Lung microvascular endothelial cell (primary cell): ENCODE data around the gene UBN1. TPM values are rescaled to one million over a fixed set of nuclear protein-coding genes. Genes with fewer than 3 reads are reported as not detected.

Source experiments
- DNase-seq, 2 donors: peaks; one replicate each; pipeline versions ENCODE4 v3.0.0 to v3.0.0-alpha.2; 2010; ENCODE audit warnings: low read depth in 2 of 2
- total RNA-seq: library from RNA; depleted of rRNA; stranded (reverse); fragments of >200 nt; gene quantifications from 2 replicates; pipeline ENCODE4 v1.2.1, GENCODE V29; 2014

The UBN1 gene
- total RNA-seq, 1 donor from 2014 or later = 23.8 TPM

- DNase-seq = no peak
These were observed 13.6 kb downstream of the UBN1 start for GRCh38 chr16:4860727-4861342.

GRCh38 chr16:4862639-4863038, 15.4 kb downstream of the UBN1 start:
- DNase-seq = peak in 1 of 2 donors; percentile 50

DNA sequence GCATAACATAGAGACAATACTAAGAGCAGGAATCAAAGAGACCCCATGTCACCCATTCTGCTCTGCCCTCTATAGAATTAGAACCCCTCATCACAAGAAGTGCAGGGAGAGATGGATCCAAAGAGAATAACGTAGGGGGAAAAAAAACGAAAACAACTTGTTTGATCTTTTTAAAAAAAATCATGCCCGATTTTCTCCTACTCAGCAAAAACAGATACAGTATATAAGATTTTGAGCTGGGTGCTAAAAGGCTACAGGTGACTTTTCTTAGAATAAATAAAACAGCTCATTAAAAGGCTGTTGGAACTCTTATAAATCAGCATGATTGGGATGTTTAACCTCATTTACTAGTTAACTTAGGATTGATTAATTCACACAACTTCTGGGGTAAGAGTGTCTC, 17.4 kb downstream of the UBN1 start:
- no peak for DNase-seq

GRCh38 chr16:4865231-4865860, 18.1 kb downstream of the UBN1 start:
- no peak for DNase-seq

GRCh38 chr16:4866586-4866985, 19.3 kb downstream of the UBN1 start:
- DNase-seq = no peak

GRCh38 chr16:4868026-4868425, 20.7 kb downstream of the UBN1 start:
- no peak for DNase-seq

GRCh38 chr16:4868535-4868934, 21.3 kb downstream of the UBN1 start:
- no peak for DNase-seq

DNA sequence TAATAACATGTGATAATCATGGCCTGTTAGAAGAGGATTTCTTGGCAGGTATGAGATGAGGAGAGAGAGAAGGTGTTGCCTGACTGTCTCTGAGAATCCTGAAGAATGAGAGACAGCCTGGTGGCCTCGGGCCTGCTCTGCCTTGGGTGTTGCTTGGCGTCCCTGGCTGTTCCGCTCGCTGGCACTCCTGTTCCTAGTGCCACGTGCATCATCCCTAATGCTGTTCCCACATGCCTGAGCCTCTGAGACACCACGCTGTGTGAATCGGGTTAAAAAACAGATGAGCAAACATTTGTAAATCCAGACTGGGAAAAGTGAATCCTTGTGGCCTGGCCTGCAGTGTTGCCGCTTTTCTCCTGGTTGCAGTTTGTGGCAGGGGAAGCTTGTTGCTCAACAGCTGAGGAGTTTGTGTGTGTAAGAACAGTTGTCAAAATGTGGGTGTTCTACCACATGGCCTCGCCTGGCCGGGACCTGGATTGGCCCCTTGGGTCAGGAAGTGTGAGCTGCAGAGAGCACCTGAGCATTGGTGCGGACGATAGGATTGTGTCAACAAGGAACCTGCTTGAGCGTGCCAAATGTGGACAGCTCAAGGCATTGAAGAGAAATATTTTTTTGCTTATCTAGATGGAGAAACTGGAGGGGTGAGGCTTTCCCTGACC, 22.0 kb downstream of the UBN1 start:
- DNase-seq = no peak

DNA sequence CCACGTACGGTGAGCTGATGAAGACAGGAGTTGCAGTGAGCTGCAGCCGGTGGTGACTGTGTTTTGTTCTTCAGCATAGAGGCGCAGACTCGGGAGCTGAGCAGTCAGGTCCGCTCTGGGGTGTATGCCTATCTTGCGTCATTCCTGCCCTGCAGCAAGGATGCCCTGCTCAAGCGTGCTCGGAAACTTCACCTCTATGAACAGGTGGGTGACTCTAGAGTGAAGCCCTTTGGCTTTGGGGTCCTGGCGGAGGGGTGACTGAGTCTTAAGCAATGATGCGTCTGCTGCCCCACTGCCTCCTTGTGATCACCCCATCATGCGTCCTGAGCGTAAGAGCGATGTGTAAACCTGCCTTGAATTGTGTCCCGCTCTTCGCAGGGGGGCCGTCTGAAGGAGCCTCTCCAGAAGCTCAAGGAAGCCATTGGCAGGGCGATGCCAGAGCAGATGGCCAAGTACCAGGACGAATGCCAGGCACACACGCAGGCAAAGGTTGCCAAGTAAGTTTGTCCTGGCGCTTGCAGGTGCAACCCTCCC, 22.9 kb downstream of the UBN1 start:
- DNase-seq = no peak

DNA sequence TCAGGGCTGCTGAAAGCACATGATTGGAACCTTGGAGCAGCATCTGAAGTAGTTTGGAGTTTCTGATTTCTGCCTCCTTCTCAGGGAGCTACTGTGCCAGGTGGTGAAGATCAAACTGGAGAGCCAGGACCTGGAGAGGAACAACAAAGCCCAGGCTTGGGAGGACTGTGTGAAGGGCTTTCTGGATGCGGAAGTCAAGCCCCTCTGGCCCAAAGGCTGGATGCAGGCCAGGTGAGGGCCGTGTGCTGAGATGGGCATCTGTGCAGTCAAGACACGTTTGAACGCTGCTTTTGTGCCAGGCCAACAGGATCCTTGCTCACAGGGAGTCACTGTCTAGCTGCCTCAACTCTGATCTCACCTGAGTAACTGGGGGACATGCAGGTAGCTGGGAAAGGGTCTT, 23.8 kb downstream of the UBN1 start:
- no peak for DNase-seq

GRCh38 chr16:4873091-4873490, 25.8 kb downstream of the UBN1 start:
- no peak for DNase-seq

DNA sequence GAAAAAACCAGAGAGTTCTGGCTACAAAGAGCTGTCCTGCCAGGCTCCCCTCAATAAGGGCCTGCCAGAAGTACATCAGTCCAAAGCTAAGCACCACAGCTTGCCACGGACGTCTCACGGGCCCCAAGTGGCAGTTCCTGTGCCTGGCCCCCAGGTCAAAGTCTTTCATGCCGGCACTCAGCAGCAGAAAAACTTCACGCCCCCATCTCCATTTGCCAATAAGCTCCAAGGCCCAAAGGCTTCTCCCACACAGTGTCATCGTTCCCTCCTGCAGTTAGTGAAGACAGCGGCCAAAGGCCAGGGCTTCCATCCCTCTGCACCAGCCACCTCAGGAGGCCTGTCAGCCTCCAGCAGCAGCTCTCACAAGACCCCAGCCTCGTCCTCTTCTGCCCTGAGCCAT, 27.4 kb downstream of the UBN1 start:
- no peak for DNase-seq

DNA sequence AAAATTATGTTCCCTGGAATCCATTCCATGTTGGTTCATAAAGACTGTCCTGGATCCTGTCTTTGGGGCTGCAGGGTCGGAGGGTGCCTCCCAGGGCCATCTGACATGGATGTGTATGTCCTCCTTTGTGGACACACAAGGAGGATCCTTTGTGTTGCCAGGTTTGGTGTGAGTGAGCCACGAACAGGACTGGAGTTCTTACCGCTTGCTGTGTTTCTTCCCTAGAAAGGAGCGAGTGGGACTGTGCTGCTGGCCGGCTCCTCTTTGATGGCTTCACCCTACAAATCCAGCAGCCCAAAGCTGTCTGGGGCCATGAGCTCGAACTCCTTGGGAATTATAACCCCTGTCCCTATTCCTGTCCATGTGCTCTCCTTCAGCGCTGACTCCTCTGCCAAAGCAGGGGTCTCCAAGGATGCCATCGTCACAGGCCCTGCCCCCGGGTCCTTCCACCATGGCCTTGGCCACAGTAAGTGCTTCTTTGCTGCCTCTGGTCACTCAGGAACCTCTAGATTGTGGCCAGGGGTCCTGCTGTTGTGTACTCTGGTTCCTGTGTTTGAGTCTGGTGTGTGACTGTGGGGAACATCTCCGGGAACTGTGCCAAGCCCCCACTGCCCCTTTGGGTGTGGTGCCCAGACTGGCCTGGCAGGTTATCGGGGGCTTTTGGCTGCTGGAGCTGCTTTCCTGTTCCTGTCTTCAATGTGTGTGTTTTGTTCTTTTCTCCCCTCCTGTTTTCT, 29.5 kb downstream of the UBN1 start:
- DNase-seq = no peak

DNA sequence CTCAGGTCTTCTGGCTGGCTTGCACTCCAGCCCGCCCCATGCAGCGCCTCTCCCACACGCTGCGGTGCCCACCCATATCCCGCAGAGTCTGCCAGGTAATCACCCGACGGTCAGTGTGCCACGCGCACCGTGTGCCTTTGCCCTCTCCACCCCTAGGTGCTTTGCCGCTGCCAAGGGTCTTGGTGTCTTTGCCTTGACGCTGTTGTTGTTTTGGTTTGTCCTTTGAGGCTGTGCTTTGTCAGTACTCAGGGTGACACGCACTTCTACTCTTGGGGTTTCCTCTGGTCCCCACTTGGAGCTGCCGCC, 30.1 kb downstream of the UBN1 start:
- no peak for DNase-seq

DNA sequence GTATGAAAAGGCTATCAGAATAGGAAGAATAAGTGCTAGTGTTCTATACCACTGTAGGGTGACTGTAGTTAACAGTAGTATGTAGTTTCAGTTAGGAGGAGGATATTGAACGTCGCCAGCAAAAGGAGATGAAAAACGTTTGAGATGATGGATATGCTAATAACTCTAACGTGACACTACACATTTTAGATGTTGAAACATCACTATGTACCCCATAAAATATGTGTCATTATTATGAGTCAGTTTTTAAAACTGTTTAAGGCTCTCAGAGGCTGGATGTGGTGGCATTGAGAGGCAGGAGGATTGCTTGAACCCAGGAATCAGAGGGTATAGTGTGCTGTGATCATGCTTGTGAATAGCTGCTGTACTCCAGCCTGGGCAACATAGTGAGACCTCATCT, 31.8 kb downstream of the UBN1 start:
- DNase-seq = no peak

DNA sequence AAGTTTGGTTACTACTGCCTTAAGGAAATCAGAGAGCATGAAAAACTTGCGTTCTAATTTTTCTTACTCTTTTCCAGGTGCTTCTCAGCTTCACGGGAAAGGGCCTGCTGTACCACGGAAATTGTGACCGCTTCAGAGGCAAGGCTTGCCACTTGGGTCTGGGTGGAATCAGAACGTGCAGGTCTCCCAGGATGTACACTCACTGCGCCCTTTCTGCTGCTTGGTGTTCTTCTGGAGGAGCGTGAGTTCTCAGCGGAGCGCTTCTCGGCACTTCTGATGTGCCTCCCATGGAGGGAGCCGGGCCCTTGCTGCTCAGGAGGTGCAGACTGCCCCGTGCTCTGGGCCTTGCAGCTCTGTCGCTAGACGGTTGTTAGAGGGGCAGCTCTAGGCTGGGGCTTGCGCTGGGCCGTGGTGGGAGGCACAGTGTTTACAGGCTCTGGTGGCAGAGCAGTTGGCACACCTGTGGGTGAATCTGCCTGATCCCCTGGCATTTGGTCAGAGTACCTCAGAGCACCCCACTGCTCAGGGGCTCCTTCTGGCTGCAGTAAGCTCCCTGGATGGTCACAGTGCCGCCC, 32.8 kb downstream of the UBN1 start:
- no peak for DNase-seq

DNA sequence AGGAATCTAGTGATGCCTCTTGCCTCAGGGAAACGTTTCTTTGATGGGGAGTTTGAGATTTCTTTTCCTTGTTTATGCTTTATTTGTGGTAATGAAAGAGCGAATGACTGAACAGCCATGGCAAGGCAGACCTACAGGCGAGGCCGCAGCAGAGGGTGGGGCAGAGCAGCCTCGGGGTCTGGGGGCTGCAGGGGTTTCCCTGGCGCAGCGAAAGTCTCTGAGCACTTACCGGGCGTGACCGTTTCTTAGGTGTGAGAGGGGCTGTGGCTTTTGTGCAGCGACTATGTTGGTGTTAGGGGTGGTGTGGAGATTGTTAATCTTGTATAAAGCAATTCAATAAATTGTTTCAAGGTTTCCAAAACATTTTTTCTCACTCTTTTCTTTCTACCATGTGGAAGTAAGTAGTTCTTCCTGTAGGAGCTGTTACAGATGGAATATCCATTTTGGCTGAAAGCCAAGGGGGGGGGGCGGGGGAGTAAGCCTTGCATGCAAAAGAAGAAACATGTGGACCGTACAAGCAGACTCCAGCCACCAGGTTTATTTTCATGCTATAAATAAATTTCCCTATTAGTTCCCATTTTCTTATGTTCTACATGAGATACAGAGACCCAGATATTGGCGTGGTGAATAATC, 34.8 kb downstream of the UBN1 start:
- DNase-seq = peak; percentile 53 to 61

GRCh38 chr16:4882633-4883285, 35.5 kb downstream of the UBN1 start:
- DNase-seq = peak; percentile 45 to 77

GRCh38 chr16:4883501-4883900, 36.2 kb downstream of the UBN1 start:
- DNase-seq = no peak

DNA sequence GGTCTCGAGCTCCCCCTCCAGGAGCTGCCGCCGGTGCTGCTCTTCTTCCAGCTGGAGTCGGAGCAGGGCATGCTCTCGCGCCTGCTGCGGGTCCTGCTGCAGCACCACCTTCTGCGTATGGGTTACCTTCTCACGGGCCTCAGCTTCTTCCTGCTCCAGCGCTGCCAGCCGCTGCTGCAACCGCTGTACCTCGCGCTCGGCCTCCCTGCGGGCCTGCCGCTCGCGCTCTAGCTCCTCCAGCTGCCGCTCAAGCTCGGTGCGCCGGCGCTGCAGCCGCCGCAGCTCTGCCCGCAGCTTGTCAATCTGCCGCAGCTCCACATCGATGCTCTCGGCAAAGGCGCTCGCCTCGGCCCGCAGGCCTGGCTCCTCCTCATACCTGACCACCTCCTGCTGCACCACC, 36.9 kb downstream of the UBN1 start:
- no peak for DNase-seq
